ENCODE results near the gene IQCC. TPM values are rescaled to one million over a fixed set of nuclear protein-coding genes. Genes with fewer than 3 reads are reported as not detected.

The IQCC gene
- polyA plus RNA-seq, 4 donors: 0.54 to 4.8 (median 1.8) TPM

- Histone ChIP-seq H3K36me3 (ENCODE audit: control insufficient read depth in 3 of 3, insufficient read depth in 2 of 3, low read depth in 1 of 3, low read length in 3 of 3) (peaks cover 0 to 28% (median 0%) of the 10 kb centered on the region in 3 donors), H3K4me1 (ENCODE audit: control insufficient read depth in 3 of 3, insufficient read depth in 2 of 3, low read depth in 1 of 3, low read length in 2 of 3) (peaks cover 0 to 17% (median 4%) of the 10 kb centered on the region in 3 donors), H3K27ac (ENCODE audit: low read depth in 1 of 3, low read length in 2 of 3) (peak within 1 kb of the TSS; percentile 34 to 78 (median 72)), H3K4me3 (ENCODE audit: low read depth in 1 of 3, low read length in 3 of 3) (no peak within 1 kb of the TSS), H3K27me3 (ENCODE audit: control insufficient read depth in 3 of 3, insufficient read depth in 3 of 3, low read length in 3 of 3) (no peaks in the 10 kb centered on the region), H3K9me3 (ENCODE audit: control insufficient read depth in 2 of 2, insufficient read depth in 1 of 2, low read depth in 1 of 2, low read length in 1 of 2) (no peaks in the 10 kb centered on the region)
- peak; percentile 89 to 98 for DNase-seq
- FAIRE-seq: no peak
- WGBS, 3 donors: 15 to 51% (median 50%) methylated on average over 5 of the region's 5 CpGs
Observed at GRCh38 chr1:32208891-32209328, 3.4 kb downstream of the IQCC start, which contains the start of gene DCDC2B. TSS of gene DCDC2B (plus strand) at chr1:32209089. CDS start at chr1:32209094, 5 bp downstream.

GRCh38 chr1:32215629-32216480 lies 10.4 kb downstream of the IQCC start:
- WGBS, 3 donors: 39 to 65% (median 58%) methylated on average over 10 of the region's 10 CpGs

GRCh38 chr1:32216566-32216965 lies 11.1 kb downstream of the IQCC start:
- Histone ChIP-seq H3K4me1 (ENCODE audit: control insufficient read depth in 3 of 3, insufficient read depth in 2 of 3, low read depth in 1 of 3, low read length in 2 of 3) (peaks cover 0 to 23% (median 1%) of the 10 kb centered on the region in 3 donors), H3K9me3 (ENCODE audit: control insufficient read depth in 2 of 2, insufficient read depth in 1 of 2, low read depth in 1 of 2, low read length in 1 of 2) (no peaks in the 10 kb centered on the region), H3K36me3 (ENCODE audit: control insufficient read depth in 3 of 3, insufficient read depth in 2 of 3, low read depth in 1 of 3, low read length in 3 of 3) (peaks cover 0 to 49% (median 2%) of the 10 kb centered on the region in 3 donors), H3K27me3 (ENCODE audit: control insufficient read depth in 3 of 3, insufficient read depth in 3 of 3, low read length in 3 of 3) (no peaks in the 10 kb centered on the region), H3K27ac (ENCODE audit: low read depth in 1 of 3, low read length in 2 of 3) (peak overlapping the region; percentile 33 to 86 (median 75)), H3K4me3 (ENCODE audit: low read depth in 1 of 3, low read length in 3 of 3) (no peak overlapping the region)
- 84 to 89% (median 86%) methylated on average over 5 of the region's 5 CpGs for WGBS, 3 donors
- DNase-seq: no peak
- no peak for FAIRE-seq

More at GRCh38 chr1:32215629-32216480, 10.4 kb downstream of the IQCC start:
- peaks cover 0 to 49% (median 2%) of the 10 kb centered on the region in 3 donors for H3K36me3 ChIP-seq (ENCODE audit: control insufficient read depth in 3 of 3, insufficient read depth in 2 of 3, low read depth in 1 of 3, low read length in 3 of 3)
- peaks cover 0 to 17% (median 0%) of the 10 kb centered on the region in 3 donors for H3K4me1 ChIP-seq (ENCODE audit: control insufficient read depth in 3 of 3, insufficient read depth in 2 of 3, low read depth in 1 of 3, low read length in 2 of 3)
- no peaks in the 10 kb centered on the region for H3K27me3 ChIP-seq (ENCODE audit: control insufficient read depth in 3 of 3, insufficient read depth in 3 of 3, low read length in 3 of 3)
- H3K9me3 ChIP-seq (ENCODE audit: control insufficient read depth in 2 of 2, insufficient read depth in 1 of 2, low read depth in 1 of 2, low read length in 1 of 2): no peaks in the 10 kb centered on the region
- H3K4me3 ChIP-seq (ENCODE audit: low read depth in 1 of 3, low read length in 3 of 3): no peak overlapping the region
- FAIRE-seq (no peak), DNase-seq (peak; percentile 75 to 84)
- peak overlapping the region; percentile 32 to 86 (median 75) for H3K27ac ChIP-seq (ENCODE audit: low read depth in 1 of 3, low read length in 2 of 3)

- no peak overlapping the region for H3K4me3 ChIP-seq (ENCODE audit: low read depth in 1 of 3, low read length in 3 of 3)
- FAIRE-seq: no peak
- H3K4me1 ChIP-seq (ENCODE audit: control insufficient read depth in 3 of 3, insufficient read depth in 2 of 3, low read depth in 1 of 3, low read length in 2 of 3): peaks cover 1 to 31% (median 4%) of the 10 kb centered on the region in 3 donors
- H3K36me3 ChIP-seq (ENCODE audit: control insufficient read depth in 3 of 3, insufficient read depth in 2 of 3, low read depth in 1 of 3, low read length in 3 of 3): peaks cover 0 to 42% (median 2%) of the 10 kb centered on the region in 3 donors
- no peak overlapping the region for H3K27ac ChIP-seq (ENCODE audit: low read depth in 1 of 3, low read length in 2 of 3)
- DNase-seq: no peak
- 86 to 94% (median 91%) methylated on average over 7 of the region's 7 CpGs for WGBS, 3 donors
- no peaks in the 10 kb centered on the region for H3K27me3 ChIP-seq (ENCODE audit: control insufficient read depth in 3 of 3, insufficient read depth in 3 of 3, low read length in 3 of 3)
- no peaks in the 10 kb centered on the region for H3K9me3 ChIP-seq (ENCODE audit: control insufficient read depth in 2 of 2, insufficient read depth in 1 of 2, low read depth in 1 of 2, low read length in 1 of 2)
Observed at GRCh38 chr1:32219022-32219421, 13.6 kb downstream of the IQCC start.

- Histone ChIP-seq H3K4me1 (ENCODE audit: control insufficient read depth in 3 of 3, insufficient read depth in 2 of 3, low read depth in 1 of 3, low read length in 2 of 3) (peaks cover 1 to 27% (median 4%) of the 10 kb centered on the region in 3 donors), H3K27ac (ENCODE audit: low read depth in 1 of 3, low read length in 2 of 3) (peak overlapping the region in 1 of 3 donors; percentile 96), H3K36me3 (ENCODE audit: control insufficient read depth in 3 of 3, insufficient read depth in 2 of 3, low read depth in 1 of 3, low read length in 3 of 3) (peaks cover 0 to 40% (median 0%) of the 10 kb centered on the region in 3 donors), H3K27me3 (ENCODE audit: control insufficient read depth in 3 of 3, insufficient read depth in 3 of 3, low read length in 3 of 3) (no peaks in the 10 kb centered on the region), H3K4me3 (ENCODE audit: low read depth in 1 of 3, low read length in 3 of 3) (peak overlapping the region in 2 of 3 donors; percentile 68 to 77), H3K9me3 (ENCODE audit: control insufficient read depth in 2 of 2, insufficient read depth in 1 of 2, low read depth in 1 of 2, low read length in 1 of 2) (no peaks in the 10 kb centered on the region)
- FAIRE-seq (no peak), DNase-seq (no peak)
- WGBS, 3 donors: 80 to 88% (median 84%) methylated on average over 4 of the region's 4 CpGs
Observed at GRCh38 chr1:32220746-32221580, 15.5 kb downstream of the IQCC start.

- peak overlapping the region; percentile 68 to 77 (median 76) for H3K4me3 ChIP-seq (ENCODE audit: low read depth in 1 of 3, low read length in 3 of 3)
- FAIRE-seq: no peak
- H3K4me1 ChIP-seq (ENCODE audit: control insufficient read depth in 3 of 3, insufficient read depth in 2 of 3, low read depth in 1 of 3, low read length in 2 of 3): peaks cover 1 to 21% (median 4%) of the 10 kb centered on the region in 3 donors
- peak overlapping the region in 1 of 3 donors; percentile 96 for H3K27ac ChIP-seq (ENCODE audit: low read depth in 1 of 3, low read length in 2 of 3)
- H3K36me3 ChIP-seq (ENCODE audit: control insufficient read depth in 3 of 3, insufficient read depth in 2 of 3, low read depth in 1 of 3, low read length in 3 of 3): peaks cover 0 to 40% (median 3%) of the 10 kb centered on the region in 3 donors
- DNase-seq: no peak
- 7 to 10% (median 9%) methylated on average over 13 of the region's 13 CpGs for WGBS, 3 donors
- no peaks in the 10 kb centered on the region for H3K27me3 ChIP-seq (ENCODE audit: control insufficient read depth in 3 of 3, insufficient read depth in 3 of 3, low read length in 3 of 3)
- H3K9me3 ChIP-seq (ENCODE audit: control insufficient read depth in 2 of 2, insufficient read depth in 1 of 2, low read depth in 1 of 2, low read length in 1 of 2): no peaks in the 10 kb centered on the region
Observed at GRCh38 chr1:32221581-32221979, 16.1 kb downstream of the IQCC start.

GRCh38 chr1:32221980-32222755 lies 16.7 kb downstream of the IQCC start, which contains the start of the genes EIF3I and TMEM234:
TSS of gene EIF3I (plus strand) at chr1:32222407. CDS start at chr1:32222442, 35 bp downstream.
TSS of gene TMEM234 (minus strand) at chr1:32222353. CDS start at chr1:32222322, 31 bp downstream.
- H3K27me3 ChIP-seq (ENCODE audit: control insufficient read depth in 3 of 3, insufficient read depth in 3 of 3, low read length in 3 of 3): no peaks in the 10 kb centered on the region
- peak; percentile 95 to 97 for DNase-seq
- peak within 1 kb of the TSS; percentile 68 to 77 (median 76) for H3K4me3 ChIP-seq (ENCODE audit: low read depth in 1 of 3, low read length in 3 of 3)
- no peak for FAIRE-seq
- H3K9me3 ChIP-seq (ENCODE audit: control insufficient read depth in 2 of 2, insufficient read depth in 1 of 2, low read depth in 1 of 2, low read length in 1 of 2): no peaks in the 10 kb centered on the region
- WGBS, 3 donors: 0 to 1% (median 0%) methylated on average over 46 of the region's 46 CpGs
- H3K27ac ChIP-seq (ENCODE audit: low read depth in 1 of 3, low read length in 2 of 3): peak within 1 kb of the TSS; percentile 68 to 96 (median 68)
- peaks cover 1 to 17% (median 4%) of the 10 kb centered on the region in 3 donors for H3K4me1 ChIP-seq (ENCODE audit: control insufficient read depth in 3 of 3, insufficient read depth in 2 of 3, low read depth in 1 of 3, low read length in 2 of 3)
- peaks cover 0 to 39% (median 3%) of the 10 kb centered on the region in 3 donors for H3K36me3 ChIP-seq (ENCODE audit: control insufficient read depth in 3 of 3, insufficient read depth in 2 of 3, low read depth in 1 of 3, low read length in 3 of 3)
